Body of pancreas (tissue), 4 donors: ENCODE measurements around the gene FAM89B.

Experiments
- CTCF ChIP-seq, 7 experiments: fragments of 450-650 bp in 4 of 7; fragments of 200-600 bp in 3 of 7; sonication (generic) in 3 of 7; IDR thresholded peaks; one replicate each; pipeline ENCODE4 v1.5.1; 2016 to 2019; ENCODE audit warnings: antibody characterized with exemption in 7 of 7
- POLR2A ChIP-seq, 3 donors: fragments of 450-650 bp; IDR thresholded peaks; one replicate each; pipeline ENCODE4 v1.6.1; 2016; ENCODE audit warnings: antibody characterized with exemption in 3 of 3, mild to moderate bottlenecking in 2 of 3

DNA sequence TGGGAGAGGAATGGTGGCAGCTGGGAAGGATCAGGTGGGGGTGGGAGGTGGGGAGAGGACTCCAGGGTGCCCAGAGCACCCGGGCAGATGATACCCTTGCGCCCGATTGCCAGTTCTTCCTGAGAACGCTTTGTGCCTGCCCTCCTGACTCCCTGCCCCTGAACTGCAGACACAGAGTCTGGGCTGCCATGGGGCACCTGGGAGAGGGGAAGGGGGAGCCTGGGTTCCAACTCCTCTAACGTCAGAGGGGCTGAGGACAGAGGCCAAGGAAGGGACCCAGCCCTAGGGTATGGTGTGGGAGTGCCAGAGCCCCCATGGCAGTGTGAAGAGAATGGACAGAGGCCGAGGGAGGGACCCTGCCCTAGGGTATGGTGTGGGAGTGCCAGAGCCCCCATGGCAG is 24.2 kb downstream of the FAM89B start:
- TF ChIP-seq CTCF (IDR thresholded peaks at IDR 0.05): no peak
- TF ChIP-seq POLR2A (IDR thresholded peaks at IDR 0.05): no peak
